K562 (cell line): Measurements from ENCODE around the gene EXOC3. TPM values are rescaled to one million over a fixed set of nuclear protein-coding genes. Genes with fewer than 3 reads are reported as not detected.

Source experiments
- ATAC-seq: fragments of 200-7000 bp; cut with Tn5 transposase; 3 replicates; pipeline ENCODE4 v1.9.1; 2020; ENCODE audit warnings: moderate library complexity
- BruUV-seq: library from RNA; stranded (reverse); fragments of 400-500 nt; replicated peaks from 2 replicates; lab custom pipeline; 2021; lab: Mats Ljungman, UMichigan
- CTCF ChIA-PET: fragments of 300-600 bp; formaldehyde crosslinking; extraction: SDS; loops from one replicate; lab custom pipeline; 2021; ENCODE audit warnings: low intra/inter-chr PET ratio; lab: Yijun Ruan, JAX
- POLR2A ChIA-PET: fragments of 300-600, 350-650 bp; sonication (Branson Sonifier 250); formaldehyde crosslinking; extraction: SDS; loops from one replicate; lab custom pipeline; 2021; ENCODE audit warnings: antibody characterized with exemption, inconsistent platforms; lab: Yijun Ruan, JAX
- DNase-seq, 4 experiments: peaks; one replicate each; pipeline versions ENCODE4 v3.0.0 to v3.0.0-alpha.2; 2011 to 2018; ENCODE audit warnings: low spot score in 3 of 4, mixed read lengths in 3 of 4; ENCODE audit errors: extremely low read depth in 1 of 4
- FAIRE-seq: peaks from 2 replicates; lab custom pipeline; 2011; peaks lifted over from hg19 to GRCh38; lab: Jason Lieb, UNC
- H2AFZ ChIP-seq: 2 replicates; pipeline ENCODE4 v1.6.0; 2011; ENCODE audit warnings: low read depth, low read length, control low read depth, inconsistent platforms
- H3K27ac ChIP-seq: fragments of 200-600 bp; 3 replicates; pipeline ENCODE4 v1.8.0; 2011; ENCODE audit warnings: low read depth, mild to moderate bottlenecking, control low read depth, inconsistent platforms, low read length, moderate library complexity, mixed read lengths; ENCODE audit errors: extremely low read depth
- H3K27me3 ChIP-seq, 2 experiments: fragments of 300-600 bp in 1 of 2; 2 replicates in 1 of 2; 3 replicates in 1 of 2; pipeline versions ENCODE4 v1.6.0 to v1.8.0; 2011; ENCODE audit warnings: inconsistent platforms in 2 of 2, low read length in 2 of 2, mild to moderate bottlenecking in 1 of 2, mixed read lengths in 1 of 2, moderate library complexity in 1 of 2; ENCODE audit not compliant: control insufficient read depth in 2 of 2, insufficient read depth in 2 of 2
- H3K36me3 ChIP-seq: fragments of 300-600 bp; 3 replicates; pipeline ENCODE4 v1.8.0; 2011; ENCODE audit warnings: mild to moderate bottlenecking, low read length, inconsistent platforms; ENCODE audit not compliant: control insufficient read depth, insufficient read depth
- H3K4me1 ChIP-seq, 2 experiments: fragments of 200-600 bp in 1 of 2; replicated peaks in 1 of 2; 2 replicates in 1 of 2; 3 replicates in 1 of 2; pipeline versions ENCODE4 v1.5.1 to v1.8.0; 2011; ENCODE audit warnings: inconsistent platforms in 2 of 2, low read length in 2 of 2, mild to moderate bottlenecking in 1 of 2, mixed read lengths in 1 of 2, moderate library complexity in 1 of 2; ENCODE audit not compliant: control insufficient read depth in 2 of 2, insufficient read depth in 2 of 2
- H3K4me2 ChIP-seq: 2 replicates; pipeline ENCODE4 v1.6.1; 2011; ENCODE audit warnings: low read length, control low read depth, inconsistent platforms, mixed read lengths; ENCODE audit not compliant: insufficient read depth
- H3K4me3 ChIP-seq: fragments of 200-600 bp; sonication (generic), shearing (Covaris generic); 2 replicates; pipeline ENCODE4 v1.5.1; 2016; ENCODE audit warnings: control low read depth, inconsistent platforms
- H3K79me2 ChIP-seq: fragments of 200-600 bp; 3 replicates; pipeline ENCODE4 v1.8.0; 2011; ENCODE audit warnings: low read length, inconsistent platforms; ENCODE audit not compliant: control insufficient read depth, insufficient read depth
- H3K9ac ChIP-seq, 2 experiments: 2 replicates each; pipeline versions ENCODE4 v1.6.0 to v1.6.1; 2011; ENCODE audit warnings: low read depth in 2 of 2, low read length in 2 of 2, control low read depth in 1 of 2, inconsistent platforms in 1 of 2, mild to moderate bottlenecking in 1 of 2, mixed read lengths in 1 of 2; ENCODE audit not compliant: insufficient read depth in 1 of 2
- H3K9me1 ChIP-seq: one replicate; pipeline ENCODE4 v1.6.0; 2011; ENCODE audit warnings: inconsistent platforms, mild to moderate bottlenecking, low read length, moderate library complexity; ENCODE audit not compliant: control insufficient read depth, insufficient read depth
- H3K9me3 ChIP-seq: replicated peaks from 2 replicates; pipeline ENCODE4 v1.5.1; 2011; ENCODE audit warnings: low read depth, low read length, inconsistent platforms; ENCODE audit not compliant: control insufficient read depth, insufficient read depth
- H4K20me1 ChIP-seq: replicated peaks from 2 replicates; pipeline ENCODE4 v1.6.1; 2011; ENCODE audit warnings: low read length, inconsistent platforms, mixed read lengths; ENCODE audit not compliant: control insufficient read depth, insufficient read depth
- GTF2A2 ChIP-seq: IDR thresholded peaks from 2 replicates; pipeline ENCODE4 v1.6.1; 2016; ENCODE audit warnings: mild to moderate bottlenecking, missing genetic modification characterization, missing compliant biosample characterization
- POLR2G ChIP-seq: fragments of 200-400 bp; formaldehyde crosslinking; IDR thresholded peaks from 2 replicates; pipeline ENCODE4 v1.6.1; 2017; ENCODE audit warnings: low read depth, mild to moderate bottlenecking, antibody characterized with exemption, low read length, moderate library complexity
- WGBS: fragments of 100-300 bp; shearing (Covaris generic); methylation state at CpG from one replicate; pipeline ENCODE4 v1.1.6; 2016; ENCODE audit warnings: low coverage, mixed read lengths; ENCODE audit not compliant: insufficient coverage; ENCODE audit errors: missing lambda C conversion rate; 5-methylcytosine and 5-hydroxymethylcytosine counted together
- in situ Hi-C: fragments of 300-500 bp; cut with MboI; formaldehyde crosslinking; loops from 4 replicates; pipeline ENCODE4 v1.15.0; 2018; ENCODE audit warnings: inconsistent platforms, mixed read lengths
- intact Hi-C: fragments of 100-400 bp; cut with micrococcal nuclease; formaldehyde crosslinking; loops from 2 replicates; pipeline ENCODE4 v1.14.2; 2022
- polyA plus RNA-seq, 8 experiments: library from polyadenylated mRNA; depleted of rRNA in 4 of 8; stranded (reverse) in 5 of 8; unstranded in 3 of 8; fragments of >200 nt; fragmentation: Nextera tagmentation in 2 of 8; fragmentation: Illumina TruSeq in 1 of 8; extraction: Ambion mirVana in 2 of 8; extraction: Trizol in 1 of 8; gene quantifications; 2 replicates each; pipeline versions ENCODE4 v1.2.1 to v1.2.3, GENCODE V29; 2011 to 2014; ENCODE audit warnings: inconsistent platforms in 1 of 8, missing spikeins in 1 of 8
- total RNA-seq, 7 experiments: library from RNA; depleted of rRNA in 6 of 7; stranded (reverse); fragments of >200 nt in 6 of 7; fragmentation: Illumina TruSeq in 2 of 7; extraction: Trizol in 2 of 7; gene quantifications; 2 replicates each; pipeline versions ENCODE4 v1.2.1 to v1.2.3, GENCODE V29; 2011 to 2021; ENCODE audit warnings: low replicate concordance in 1 of 7
- TF ChIP-seq, protein P1 (sequence below): sonication (generic); formaldehyde crosslinking; IDR thresholded peaks from 2 replicates; pipeline ENCODE4 v1.8.1; 2023; ENCODE audit warnings: mild to moderate bottlenecking, missing genetic modification reagents

Gene EXOC3
- total and polyA plus RNA-seq, 9 of the 15 experiments (the other 6 are each of a cell fraction or from before 2014, with no cell fraction given): 1.4 to 41.9 (median 22.4) TPM

DNA sequence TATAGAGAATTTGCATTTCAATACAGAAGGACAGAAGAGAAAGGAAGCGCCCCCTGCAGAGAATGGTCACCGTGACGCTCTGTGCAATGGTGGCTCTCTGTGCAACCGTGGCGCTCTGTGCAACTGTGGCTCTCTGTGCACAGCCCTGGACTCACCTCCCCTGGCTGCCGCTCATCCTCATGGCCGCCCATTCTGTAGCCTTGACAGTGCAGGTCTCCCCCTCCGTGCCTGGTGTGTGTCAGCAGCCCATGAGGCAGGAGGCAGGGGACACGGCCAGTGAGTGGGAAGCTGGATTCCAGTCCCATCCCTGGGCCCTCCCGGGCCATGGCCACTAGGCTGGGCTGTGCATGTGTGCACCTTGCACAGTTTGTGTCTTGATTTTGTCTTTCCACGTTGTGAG is 12.0 kb downstream of the EXOC3 start:
- Histone ChIP-seq H3K79me2 (peaks cover 4% of the 10 kb centered on the region; the same call in 1 of the 3 replicates), H3K9me3 (peaks cover 8% of the 10 kb centered on the region), H2AFZ (no peak overlapping the region), H3K4me3 (no peak overlapping the region), H3K9me1 (no peaks in the 10 kb centered on the region), H3K4me2 (no peak overlapping the region), H3K27me3 (no peaks in the 10 kb centered on the region), H3K36me3 (peaks cover 89% of the 10 kb centered on the region), H3K4me1 (peaks cover 0 to 5% of the 10 kb centered on the region in 2 experiments; a peak in 1 of 5 replicates), H3K27ac (no peak overlapping the region), H4K20me1 (no peaks in the 10 kb centered on the region), H3K9ac (no peak overlapping the region)
- no TSS peak for BruUV-seq
- DNase-seq (no peak), ATAC-seq (peak; percentile 50; the same call in 1 of the 3 replicates), FAIRE-seq (no peak)
- intact Hi-C loops: no loop called here
- in situ Hi-C loops: no loop called here
- ChIA-PET POLR2A (interaction anchor here (0.6 kb wide), 1 partner anchor 18 kb away, joined by 3 read pairs; no protein-coding TSS in a partner anchor), CTCF (no interaction called here)
- TF ChIP-seq, protein P1, sequence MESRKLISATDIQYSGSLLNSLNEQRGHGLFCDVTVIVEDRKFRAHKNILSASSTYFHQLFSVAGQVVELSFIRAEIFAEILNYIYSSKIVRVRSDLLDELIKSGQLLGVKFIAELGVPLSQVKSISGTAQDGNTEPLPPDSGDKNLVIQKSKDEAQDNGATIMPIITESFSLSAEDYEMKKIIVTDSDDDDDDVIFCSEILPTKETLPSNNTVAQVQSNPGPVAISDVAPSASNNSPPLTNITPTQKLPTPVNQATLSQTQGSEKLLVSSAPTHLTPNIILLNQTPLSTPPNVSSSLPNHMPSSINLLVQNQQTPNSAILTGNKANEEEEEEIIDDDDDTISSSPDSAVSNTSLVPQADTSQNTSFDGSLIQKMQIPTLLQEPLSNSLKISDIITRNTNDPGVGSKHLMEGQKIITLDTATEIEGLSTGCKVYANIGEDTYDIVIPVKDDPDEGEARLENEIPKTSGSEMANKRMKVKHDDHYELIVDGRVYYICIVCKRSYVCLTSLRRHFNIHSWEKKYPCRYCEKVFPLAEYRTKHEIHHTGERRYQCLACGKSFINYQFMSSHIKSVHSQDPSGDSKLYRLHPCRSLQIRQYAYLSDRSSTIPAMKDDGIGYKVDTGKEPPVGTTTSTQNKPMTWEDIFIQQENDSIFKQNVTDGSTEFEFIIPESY (CRISPR knock-in tag): 0 out of 2 replicates have a peak, but pooled peaks have one; percentile 33
- TF ChIP-seq GTF2A2 (tag): no peak
- 0 out of 2 replicates have a peak, but pooled peaks have one; percentile 18 for TF ChIP-seq POLR2G
- TF ChIP-seq, all 486 proteins: peak for 2
- WGBS: 85% methylated on average over 11 of the region's 11 CpGs
